HG03558 (cell line): ENCODE measurements around the gene RNF38.
"Not testable (repeated sequence)": the region's sequence is repeated elsewhere in the genome, so short reads cannot be mapped to it uniquely, and the experiment has no call there.

ENCODE experiments used
- ATAC-seq: cut with Tn5 transposase; IDR thresholded peaks from one replicate; pipeline ENCODE4 v1.9.1; 2021; ENCODE audit warnings: moderate number of reproducible peaks; ENCODE audit not compliant: unreplicated experiment; ENCODE audit errors: extremely low read depth

The RNF38 gene

DNA sequence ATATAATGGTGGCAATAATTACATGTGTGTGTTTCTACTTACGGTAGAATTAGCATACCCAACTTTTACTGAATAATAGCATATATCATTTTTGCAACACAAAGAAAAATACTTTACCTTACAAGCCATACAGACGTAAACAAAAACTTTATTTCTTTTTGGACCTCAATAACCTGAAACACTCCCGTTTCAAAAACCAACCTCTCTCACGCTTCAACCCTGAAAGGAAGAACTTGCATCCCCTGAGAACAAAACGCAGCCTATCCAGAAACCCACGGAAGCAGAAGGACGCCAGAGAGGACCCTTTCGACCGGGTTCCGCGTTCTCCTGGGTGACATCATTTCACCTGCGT is at the start of gene RNF38:
Gene RNF38, minus strand, starts transcription at position 290 of the 352 bp plus-strand sequence. Its CDS starts 161 bp downstream, at position 129.
- ATAC-seq, result no peak

DNA sequence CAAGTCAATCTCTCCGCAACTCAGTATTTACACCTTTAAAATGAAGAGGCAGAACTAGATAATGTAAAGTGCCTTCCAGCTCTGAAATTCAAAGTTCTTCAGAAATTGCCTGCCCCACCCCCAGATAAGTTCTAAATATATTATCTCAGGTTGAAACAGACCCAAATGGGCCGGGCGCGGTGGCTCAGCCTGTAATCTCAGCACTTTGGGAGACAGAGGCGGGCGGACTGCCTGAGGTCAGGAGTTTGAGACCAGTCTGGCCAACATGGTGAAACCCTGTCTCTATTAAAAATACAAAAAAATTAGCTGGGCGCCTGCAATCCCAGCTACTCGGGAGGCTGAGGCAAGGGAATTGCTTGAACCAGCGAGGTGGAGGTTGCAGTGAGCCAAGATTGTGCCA is 48.5 kb upstream of the RNF38 start:
- ATAC-seq, result not testable (repeated sequence)

DNA sequence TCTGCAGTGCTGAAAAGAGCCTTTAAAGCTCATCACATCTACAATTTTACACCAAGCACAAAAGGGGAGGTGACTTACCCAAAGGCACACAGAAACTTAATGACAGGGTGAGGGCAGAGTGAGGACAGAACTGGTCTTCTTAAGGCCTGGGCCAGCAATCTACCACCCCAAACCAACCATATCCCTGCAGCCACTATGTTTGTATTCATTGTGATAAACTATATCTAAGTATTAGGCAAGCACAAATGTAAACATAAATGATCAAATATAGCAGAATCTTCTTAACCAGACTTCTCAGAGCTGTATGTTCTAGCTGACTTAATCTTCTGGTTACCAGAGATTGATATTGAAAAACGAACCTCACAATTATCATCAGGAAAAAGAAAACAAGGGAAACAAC is 47.9 kb upstream of the RNF38 start:
- ATAC-seq, result no peak

DNA sequence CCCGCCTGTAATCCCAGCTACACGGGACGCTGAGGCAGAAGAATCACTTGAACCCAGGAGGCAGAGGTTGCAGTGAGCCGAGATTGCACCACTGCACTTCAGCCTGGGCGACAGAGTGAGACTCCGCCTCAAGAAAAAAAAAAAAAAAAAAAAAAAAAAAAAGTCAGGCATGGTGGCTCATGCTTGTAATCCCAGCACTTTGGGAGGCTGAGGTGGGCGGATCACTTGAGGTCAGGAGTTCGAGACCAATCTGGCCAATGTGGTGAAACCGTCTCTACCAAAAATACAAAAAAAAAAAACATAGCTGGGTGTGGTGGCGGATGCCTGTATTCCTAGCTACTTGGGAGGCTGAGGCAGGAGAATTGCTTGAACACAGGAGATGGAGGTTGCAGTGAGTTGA is 46.6 kb upstream of the RNF38 start:
- ATAC-seq, result not testable (repeated sequence)

DNA sequence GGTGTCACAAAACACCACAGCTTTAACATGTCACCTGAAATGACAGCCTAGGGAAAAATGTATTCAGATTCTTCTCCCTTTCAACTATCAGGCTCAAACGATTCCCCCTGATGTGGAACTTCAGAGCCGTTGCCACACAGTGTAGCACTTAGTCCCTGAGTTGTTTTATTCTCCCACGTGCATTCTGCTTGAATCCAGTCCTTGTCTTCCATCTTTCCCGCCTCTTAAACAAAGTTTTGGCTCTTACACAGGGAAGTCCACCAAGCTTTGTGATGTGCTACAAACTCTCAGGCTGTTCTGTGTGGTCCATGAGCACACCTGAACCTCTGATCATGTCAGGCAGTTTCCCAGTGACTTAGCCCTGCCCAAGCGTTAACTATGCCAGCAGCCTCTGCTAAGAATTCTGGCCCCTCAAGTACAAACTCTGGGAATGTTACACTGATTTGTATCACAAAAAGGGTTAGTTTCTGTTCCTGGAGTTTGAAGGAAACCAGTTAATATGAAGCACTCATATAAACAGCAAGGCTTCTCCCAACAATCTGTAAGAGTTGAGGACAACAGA is 45.8 kb upstream of the RNF38 start:
- no peak for ATAC-seq

DNA sequence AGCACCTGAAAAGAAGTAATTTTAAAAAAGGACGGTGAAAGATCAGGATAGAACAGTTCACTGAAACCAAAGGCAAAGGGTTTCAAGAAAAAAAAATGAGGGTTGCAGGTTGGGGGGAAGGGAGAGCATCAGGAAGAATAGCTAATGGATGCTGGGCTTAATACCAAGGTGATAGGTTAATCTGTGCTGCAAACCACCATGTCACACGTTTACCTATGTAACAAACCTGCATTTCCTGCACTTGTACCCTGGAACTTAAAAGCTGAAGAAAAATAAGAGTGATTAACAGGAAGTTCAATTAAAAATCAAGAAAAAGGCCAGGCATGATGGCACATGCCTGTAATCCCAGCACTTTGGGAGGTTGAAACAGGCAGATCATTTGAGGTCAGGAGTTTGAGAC is 44.1 kb upstream of the RNF38 start:
- no peak for ATAC-seq

DNA sequence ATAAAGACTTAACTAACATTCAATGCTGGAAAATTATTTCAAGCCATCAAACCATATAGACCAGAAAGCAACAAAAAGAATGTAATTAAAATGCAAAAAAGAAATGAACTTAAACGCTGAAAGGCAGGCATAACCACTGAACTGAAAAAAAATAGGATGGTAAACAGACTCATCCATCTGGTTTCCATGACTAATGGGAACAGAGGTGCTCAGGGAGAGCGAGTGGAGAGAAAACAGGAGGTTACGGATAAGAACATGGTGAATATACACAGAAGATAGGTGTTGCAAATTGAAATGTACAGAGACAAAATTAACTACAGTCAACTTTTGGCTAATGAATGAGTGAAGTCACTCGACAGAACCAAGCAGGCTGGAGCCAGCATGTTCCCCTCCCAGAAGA is 43.5 kb upstream of the RNF38 start:
- no peak for ATAC-seq

DNA sequence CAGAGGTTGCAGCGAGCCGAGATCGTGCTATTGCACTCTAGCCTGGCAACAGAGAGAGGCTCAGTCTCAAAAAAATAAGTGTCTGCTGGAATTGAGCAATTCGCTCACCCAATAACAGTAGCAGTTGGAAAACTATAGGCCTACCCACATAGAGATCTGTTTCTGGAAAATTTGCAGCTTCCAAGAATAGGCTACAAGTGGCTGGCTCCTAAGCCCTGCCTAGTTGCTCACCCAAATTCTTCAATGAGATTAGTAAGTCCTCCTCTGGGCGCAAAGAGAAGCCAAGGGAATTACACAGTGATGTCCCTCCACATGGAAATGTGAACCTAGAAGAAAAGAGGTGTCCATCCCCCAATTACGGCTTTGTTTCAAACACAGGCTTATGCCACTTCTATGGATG is 42.6 kb upstream of the RNF38 start:
- ATAC-seq, result no peak

DNA sequence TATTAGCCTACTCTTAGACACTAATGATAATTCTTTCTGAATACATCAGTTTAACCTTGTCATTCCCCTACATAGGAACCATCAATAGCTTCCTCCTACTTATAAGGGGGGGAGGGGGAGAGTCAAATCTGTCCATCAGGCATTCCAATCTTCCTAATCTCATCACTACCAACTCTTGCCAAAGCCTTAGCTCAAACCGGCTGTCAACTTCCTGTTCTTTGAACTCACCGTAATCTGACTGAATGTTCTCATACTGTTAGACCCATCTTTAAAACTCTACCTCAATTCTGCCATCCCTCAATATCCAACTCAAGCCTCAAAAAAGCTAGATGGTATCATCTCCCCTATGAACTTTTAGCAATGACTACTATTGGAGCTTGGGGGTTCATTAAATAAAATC is 41.9 kb upstream of the RNF38 start:
- no peak for ATAC-seq

DNA sequence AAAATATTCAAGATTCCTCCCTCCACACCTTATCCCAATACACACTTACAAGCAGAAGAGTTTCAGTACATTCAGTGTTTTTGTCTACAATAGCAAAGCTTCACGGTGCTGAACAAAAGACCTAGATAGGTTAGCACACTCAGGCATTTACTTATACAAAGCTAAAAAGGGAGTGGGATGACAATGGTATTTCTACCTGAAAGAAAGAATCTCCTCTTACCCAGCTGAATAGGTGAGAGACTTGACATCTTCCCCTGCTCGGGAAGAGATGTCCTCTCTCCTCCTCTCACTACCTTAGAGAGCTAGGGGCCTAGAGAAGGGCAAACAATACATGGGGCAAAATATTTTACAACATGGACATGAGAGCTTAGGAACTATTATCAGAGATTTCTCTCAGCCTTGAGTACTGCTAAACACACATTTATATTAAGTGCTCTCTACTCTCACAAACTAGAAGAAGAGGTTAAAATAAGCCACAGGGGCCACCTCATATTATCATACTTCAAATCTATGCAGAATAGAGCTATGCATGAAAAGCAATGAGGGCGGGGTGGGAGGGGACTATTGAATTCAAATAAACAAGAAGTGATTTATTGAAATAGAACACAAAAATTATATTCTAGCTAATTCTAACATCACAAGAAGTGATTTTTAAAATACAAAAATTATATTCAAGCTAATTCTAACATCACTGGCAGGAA is 38.6 kb upstream of the RNF38 start:
- no peak for ATAC-seq

DNA sequence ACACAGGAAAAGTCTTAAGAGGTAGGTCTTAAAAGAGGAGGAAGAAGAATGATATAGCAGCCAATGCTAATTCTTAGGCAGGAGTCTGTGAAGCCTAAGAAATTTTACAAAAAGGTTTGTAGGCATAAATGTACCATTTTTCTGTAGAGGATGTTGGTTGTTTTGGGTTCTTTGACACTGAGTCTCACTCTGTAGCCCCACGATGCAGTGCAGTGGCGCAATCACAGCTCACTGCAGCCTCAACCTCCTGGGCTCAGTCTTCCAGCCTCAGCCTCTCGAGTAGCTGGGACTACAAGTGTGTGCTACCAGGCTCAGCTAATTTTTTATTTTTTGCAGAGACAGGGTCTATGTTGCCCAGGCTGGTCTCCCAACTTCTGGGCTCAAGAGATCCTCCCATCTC is 37.7 kb upstream of the RNF38 start:
- ATAC-seq, result no peak

DNA sequence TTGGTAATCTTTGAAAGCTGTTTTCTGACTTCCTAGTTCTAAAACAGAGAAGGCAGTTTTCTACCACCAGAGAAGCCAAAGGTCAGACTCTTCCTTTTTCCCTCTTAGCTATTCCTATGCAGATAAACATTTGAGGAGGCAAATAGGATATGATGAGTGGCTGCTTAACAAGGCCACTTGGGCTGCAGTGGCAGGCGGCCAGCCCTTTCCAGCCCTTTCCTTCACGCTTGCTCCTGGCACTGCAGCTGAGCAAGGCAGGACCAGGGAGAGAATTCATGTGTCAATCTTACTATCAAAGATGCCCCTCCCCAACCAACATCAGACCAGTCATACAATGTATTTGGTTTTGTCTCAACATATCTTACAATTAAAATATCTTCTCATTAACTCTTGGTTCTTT is 36.8 kb upstream of the RNF38 start:
- ATAC-seq, result no peak

DNA sequence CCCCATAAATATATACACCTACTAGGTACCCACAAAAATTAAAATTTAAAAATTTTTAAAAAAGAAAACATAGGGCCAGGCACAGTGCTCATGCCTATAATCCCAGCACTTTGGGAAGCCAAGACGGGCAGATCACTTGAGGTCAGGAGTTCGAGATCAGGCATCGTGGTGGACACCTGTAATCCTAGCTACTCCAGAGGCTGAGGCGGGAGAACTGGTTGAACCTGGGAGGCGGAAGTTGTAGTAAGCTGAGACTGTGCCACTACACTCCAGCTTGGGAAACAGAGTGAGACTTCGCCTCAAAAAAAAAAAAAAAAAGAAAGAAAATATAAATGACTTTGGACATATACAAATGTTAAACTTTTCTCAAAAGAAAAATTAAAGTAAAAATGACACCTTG is 33.3 kb upstream of the RNF38 start:
- ATAC-seq, result no peak

DNA sequence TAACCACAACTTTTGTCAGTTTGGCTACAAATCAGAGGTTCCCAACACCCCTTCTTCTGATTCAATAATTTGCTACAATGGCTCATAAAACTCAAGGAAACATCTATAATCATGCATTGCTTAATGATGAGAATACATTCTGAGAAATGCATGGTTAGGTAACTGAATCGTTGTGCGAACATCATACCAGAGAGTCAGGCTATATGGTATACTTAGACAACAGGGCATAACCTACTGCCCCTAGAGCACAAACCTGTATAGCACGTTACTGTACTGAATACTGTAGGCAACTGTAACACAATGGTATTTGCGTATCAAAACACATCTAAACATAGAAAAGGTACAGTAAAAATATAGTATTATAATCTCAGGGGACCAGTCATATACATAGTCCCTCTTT is 31.0 kb upstream of the RNF38 start:
- ATAC-seq, result no peak

DNA sequence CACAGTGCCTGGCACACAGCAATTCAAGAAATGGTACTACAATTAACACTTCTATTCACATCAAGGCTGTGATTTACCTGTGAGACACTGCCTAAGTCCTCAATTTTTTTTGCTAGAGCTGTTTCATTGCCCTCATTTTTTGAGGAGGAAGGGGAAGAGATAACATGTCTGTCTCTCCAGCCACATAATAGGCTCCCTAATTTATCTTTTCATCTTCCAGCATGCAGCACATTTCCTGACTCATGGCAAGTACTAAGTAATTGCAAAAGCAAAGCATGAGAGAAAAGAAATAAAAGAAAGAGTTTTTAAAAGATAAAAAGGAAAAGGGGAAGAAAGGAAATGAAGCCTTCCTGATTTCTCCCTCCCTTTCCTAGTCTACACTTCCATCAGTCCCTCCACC is 26.9 kb upstream of the RNF38 start:
- ATAC-seq, result no peak

DNA sequence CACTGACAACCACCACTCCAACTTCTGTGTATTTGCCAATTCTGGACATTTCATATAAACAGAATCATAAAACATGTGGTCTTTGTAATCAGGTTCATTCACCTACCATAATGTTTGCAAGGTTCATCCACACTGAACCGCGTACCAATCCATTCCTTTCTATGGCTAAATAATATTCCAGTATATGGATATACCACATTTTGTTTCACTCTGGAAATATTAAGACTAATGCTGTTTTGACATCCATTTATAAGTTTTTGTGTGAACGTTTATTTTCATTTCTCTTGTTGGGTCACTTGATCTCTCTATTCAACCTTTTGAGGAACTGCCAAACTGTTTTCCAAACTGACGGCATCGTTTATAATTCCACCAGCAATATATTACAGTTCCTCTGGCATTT is 26.3 kb upstream of the RNF38 start:
- no peak for ATAC-seq

DNA sequence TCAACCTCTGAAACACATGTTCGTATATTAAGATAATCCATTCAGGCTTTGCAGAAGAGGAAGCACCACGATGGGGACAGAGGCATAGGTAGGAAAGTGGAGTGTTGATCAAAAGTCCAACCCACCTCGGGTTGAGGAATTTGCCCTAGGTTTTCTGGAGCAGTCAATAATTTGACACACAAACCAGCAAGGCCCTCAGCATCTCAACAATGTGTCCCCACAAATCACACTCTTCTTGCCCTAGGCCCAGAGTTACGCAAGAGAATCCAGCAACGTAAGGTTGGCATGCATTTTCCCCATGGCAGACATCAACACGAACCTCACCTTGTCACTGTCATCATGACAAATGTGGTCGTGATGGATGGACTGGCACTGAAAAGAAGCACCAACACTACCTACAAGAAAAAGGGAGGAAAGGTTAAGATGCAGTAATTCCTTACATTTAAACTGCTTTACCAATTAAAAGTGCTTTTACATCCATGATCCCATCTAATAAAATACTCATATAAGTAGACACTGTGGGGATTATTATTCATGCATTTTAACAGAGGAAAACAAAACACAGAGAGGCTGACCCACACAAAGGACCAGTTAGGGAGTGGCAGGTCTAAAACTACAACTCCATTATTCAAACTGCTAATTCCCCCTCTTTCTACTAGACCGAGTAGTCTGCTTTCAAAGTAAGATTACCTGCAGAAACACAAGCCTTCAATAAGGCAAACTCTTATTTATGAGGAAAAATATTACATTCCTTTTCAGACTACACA is 24.4 kb upstream of the RNF38 start:
- no peak for ATAC-seq

DNA sequence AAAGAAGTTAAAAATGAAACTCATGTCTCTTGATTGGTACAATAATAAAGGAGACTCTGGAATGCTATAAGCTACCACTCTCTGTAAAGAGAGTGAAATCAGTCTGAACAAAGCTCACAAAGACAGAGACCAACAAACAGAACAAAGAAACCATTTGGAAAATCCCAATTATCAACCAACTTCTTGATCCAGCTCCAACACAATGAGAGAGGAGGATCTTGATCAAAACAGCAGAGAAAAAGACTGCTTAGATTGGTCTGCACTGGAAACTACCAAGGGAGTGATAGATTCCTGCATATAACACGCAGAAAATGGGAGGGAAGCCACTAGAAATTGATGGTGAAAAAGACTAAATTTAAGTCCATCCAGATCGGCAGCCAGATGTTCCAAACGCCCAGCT is 23.1 kb upstream of the RNF38 start:
- ATAC-seq, result no peak

DNA sequence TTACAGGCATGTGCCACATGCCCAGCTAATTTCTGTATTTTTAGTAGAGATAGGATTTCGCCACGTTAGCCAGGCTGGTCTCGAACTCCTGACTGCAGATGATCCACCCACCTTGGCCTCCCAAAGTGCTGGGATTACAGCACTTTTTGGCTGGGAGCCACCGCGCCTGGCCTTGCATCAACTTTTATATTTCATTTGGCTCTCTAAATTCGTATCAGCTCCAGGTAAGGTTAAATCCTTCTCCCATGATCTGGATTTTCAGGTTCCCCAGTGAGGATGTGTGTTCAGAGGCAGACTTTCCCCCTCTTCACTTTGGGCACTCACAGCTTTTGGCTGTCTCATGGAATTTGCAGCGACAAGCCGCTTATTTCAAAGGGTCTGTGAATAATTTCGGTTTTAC is 16.8 kb upstream of the RNF38 start:
- ATAC-seq, result no peak

DNA sequence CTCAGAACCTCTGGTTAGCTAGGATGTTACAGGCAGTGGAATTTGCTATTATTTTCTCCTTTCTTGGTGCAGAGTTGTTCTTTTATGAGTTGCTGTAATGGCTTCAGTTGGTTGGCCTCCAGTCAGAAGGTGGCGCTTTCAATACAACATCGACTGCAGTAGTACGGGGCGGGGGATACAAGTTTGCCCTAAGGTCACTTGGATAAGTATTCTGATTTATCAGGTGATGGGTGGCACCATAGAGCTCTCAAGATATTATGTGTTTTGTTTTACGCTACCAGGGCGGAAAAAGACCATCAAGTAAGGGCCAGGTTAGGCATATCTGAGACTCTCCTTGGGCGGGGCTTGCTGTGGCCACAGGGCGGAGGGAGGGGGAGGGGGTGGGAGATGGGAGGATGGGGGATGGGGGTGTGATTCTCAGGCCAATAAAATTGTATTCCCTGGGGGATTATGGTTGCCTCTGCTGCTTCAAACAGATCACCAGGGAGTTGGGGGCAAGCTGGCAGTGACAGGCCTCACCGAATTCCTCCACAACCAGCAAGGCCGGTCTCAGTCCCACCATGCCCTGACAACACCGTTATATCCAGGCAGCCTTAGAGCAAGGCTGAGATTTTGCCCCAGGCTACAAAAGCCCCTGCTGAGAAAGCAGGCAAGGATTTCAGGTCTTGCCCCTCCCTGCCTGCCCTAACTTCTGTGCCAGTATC is 15.9 kb upstream of the RNF38 start:
- no peak for ATAC-seq

DNA sequence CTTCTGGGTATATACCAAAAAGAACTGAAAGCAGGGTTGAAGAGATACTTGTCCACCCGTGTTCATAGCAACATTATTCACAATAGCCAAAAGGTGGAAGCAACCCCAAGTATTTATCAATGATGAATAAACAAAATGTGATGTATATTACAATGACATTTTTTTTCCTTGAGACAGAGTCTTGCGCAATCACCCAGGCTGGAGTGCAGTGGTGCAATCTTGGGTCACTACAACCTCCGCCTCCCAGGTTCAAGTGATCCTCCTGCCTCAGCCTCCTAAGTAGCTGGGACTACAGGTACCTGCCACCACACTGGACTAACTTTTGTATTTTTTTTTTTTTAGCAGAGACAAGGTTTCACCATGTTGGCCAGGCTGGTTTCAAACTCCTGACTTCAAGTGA is 11.3 kb upstream of the RNF38 start:
- not testable (repeated sequence) for ATAC-seq
